HT-29 (cell line): ENCODE measurements around the gene RAD51B. TPM values are rescaled to one million over a fixed set of nuclear protein-coding genes. Genes with fewer than 3 reads are reported as not detected.
A peak's percentile ranks its signal among the peaks of the same experiment; 100 is the strongest.
"Not testable (repeated sequence)": the region's sequence is repeated elsewhere in the genome, so short reads cannot be mapped to it uniquely, and the experiment has no call there.

ENCODE experiments used
- DNase-seq: peaks from one replicate; pipeline ENCODE4 v3.0.0-alpha.2; 2015; ENCODE audit warnings: low spot score
- total RNA-seq: library from RNA; depleted of rRNA; stranded (reverse); fragments of >200 nt; shearing (Covaris generic); gene quantifications from 2 replicates; pipeline ENCODE4 v1.2.3, GENCODE V29; 2014

The RAD51B gene
- total RNA-seq, 1 experiment from 2014 or later: 5.9 TPM

- DNase-seq: no peak
Observed at GRCh38 chr14:68692916-68693771, 873.6 kb downstream of the RAD51B start.

- DNase-seq: no peak
Observed at GRCh38 chr14:68693926-68694325, 874.3 kb downstream of the RAD51B start.

GRCh38 chr14:68694516-68695235 is 875.1 kb downstream of the RAD51B start:
- no peak for DNase-seq

GRCh38 chr14:68695326-68695768 is 875.8 kb downstream of the RAD51B start:
- no peak for DNase-seq

GRCh38 chr14:68695856-68696255 is 876.3 kb downstream of the RAD51B start:
- no peak for DNase-seq

GRCh38 chr14:68696266-68696665 is 876.7 kb downstream of the RAD51B start:
- DNase-seq: no peak

GRCh38 chr14:68696721-68697495 is 877.3 kb downstream of the RAD51B start:
- no peak for DNase-seq

- not testable (repeated sequence) for DNase-seq
Observed at GRCh38 chr14:68698773-68699172, 879.2 kb downstream of the RAD51B start.

GRCh38 chr14:68701001-68701741 is 881.6 kb downstream of the RAD51B start:
- no peak for DNase-seq

GRCh38 chr14:68702135-68702534 is 882.6 kb downstream of the RAD51B start:
- DNase-seq: no peak

- no peak for DNase-seq
Observed at GRCh38 chr14:68702578-68702977, 883.0 kb downstream of the RAD51B start.

GRCh38 chr14:68703093-68703492 is 883.5 kb downstream of the RAD51B start:
- DNase-seq: no peak

- no peak for DNase-seq
Observed at GRCh38 chr14:68704736-68705720, 885.4 kb downstream of the RAD51B start.

GRCh38 chr14:68705741-68706283 is 886.2 kb downstream of the RAD51B start:
- peak; percentile 80 for DNase-seq

GRCh38 chr14:68707482-68707881 is 887.9 kb downstream of the RAD51B start:
- no peak for DNase-seq

GRCh38 chr14:68708343-68708742 is 888.8 kb downstream of the RAD51B start:
- no peak for DNase-seq

GRCh38 chr14:68709007-68709406 is 889.4 kb downstream of the RAD51B start:
- no peak for DNase-seq

- DNase-seq: no peak
Observed at GRCh38 chr14:68710776-68711175, 891.2 kb downstream of the RAD51B start.

GRCh38 chr14:68711561-68712309 is 892.2 kb downstream of the RAD51B start:
- DNase-seq: no peak
